GM19372 (cell line): ENCODE results near the gene PYGO1.
A peak's percentile ranks its signal among the peaks of the same experiment; 100 is the strongest.
"Not testable (repeated sequence)": the region's sequence is repeated elsewhere in the genome, so short reads cannot be mapped to it uniquely, and the experiment has no call there.

ENCODE experiments used
- ATAC-seq: cut with Tn5 transposase; IDR thresholded peaks from one replicate; pipeline ENCODE4 v1.9.1; 2021; ENCODE audit warnings: mild to moderate bottlenecking, low read depth, moderate library complexity; ENCODE audit not compliant: unreplicated experiment

The PYGO1 gene

DNA sequence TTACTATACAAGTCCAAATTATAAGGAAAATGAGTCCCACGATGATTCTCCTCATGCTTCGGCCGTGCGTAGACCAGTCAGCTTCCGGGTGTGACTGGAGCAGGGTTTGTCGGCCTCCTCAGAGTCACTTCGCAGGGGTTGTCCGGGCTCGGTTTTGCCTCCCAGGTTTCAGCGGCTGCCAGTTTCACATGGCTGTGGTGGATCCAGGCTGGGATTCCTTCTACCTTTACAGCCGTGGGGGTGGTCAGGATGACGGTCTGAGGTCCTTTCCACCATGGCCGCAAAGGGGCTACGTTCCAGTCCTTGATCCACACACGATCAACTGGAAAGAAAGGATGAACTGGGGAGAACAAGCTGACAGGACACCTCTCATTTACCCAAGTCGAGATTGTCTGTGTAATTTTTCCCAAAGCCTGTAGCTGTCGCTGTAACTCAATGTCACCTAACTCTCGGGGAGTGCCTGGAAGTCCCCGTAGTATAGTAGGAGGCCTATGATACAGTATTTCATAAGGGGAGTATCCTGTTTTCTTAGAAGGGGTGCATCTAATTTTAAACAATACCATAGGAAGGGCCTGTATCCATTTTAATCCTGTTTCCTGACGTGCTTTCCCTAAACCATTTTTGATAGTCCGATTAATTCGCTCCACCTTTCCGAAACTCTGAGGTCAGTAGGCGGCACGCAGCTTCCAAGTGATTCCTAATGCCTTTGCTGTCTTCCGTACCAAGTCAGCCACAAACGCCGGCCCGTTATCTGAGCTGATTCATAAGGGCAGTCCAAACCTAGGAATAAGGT, 74.3 kb downstream of the PYGO1 start:
- ATAC-seq: not testable (repeated sequence)

DNA sequence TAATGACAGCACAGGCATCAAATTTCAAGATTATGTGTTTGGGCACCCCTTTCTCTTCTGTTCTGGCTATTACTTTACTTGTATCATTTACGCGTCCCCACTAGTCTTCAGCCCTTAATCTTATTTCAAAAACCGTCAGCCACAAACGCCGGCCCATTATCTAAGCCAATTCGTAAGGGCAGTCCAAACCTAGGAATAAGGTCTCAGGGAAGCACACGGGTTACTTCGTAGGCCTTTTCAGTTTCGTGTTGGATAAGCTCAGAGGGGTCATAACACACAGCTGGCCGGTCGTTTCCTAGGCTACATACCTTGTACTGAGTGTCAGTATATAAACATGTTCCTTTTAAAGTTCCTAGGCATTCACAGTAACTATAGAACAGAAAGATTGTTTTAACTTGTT, 75.0 kb downstream of the PYGO1 start:
- no peak for ATAC-seq

DNA sequence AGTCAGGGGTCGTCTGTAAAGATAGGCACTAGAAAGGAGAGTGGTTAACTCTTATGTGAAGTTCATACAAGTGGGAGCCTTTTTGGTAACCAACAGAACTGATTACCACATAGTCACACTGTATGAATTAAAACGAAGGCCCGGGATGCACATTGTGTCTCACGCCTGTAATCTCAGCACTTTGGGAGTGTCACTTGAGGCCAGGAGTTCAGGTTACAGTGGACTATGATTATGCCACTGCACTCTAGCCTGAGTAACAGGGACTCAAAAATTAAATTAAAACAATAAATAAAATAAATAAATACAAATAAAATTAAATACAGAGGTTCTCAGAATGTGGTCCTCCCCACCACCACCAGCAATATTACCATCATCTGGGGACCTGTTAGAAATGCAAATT, 80.6 kb downstream of the PYGO1 start:
- no peak for ATAC-seq

DNA sequence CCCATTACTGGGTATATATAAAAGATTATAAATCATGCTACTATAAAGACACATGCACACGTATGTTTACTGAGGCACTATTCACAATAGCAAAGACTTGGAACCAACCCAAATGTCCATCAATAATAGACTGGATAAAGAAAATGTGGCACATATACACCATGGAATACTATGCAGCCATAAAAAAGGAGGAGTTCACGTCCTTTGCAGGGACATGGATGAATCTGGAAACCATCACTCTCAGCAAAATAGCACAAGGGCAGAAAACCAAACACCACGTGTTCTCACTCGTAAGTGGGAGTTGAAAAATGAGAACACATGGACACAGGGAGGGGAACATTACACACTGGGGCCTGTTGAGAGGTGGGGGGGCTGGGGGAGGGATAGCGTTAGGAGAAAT, 82.7 kb downstream of the PYGO1 start:
- ATAC-seq: not testable (repeated sequence)

DNA sequence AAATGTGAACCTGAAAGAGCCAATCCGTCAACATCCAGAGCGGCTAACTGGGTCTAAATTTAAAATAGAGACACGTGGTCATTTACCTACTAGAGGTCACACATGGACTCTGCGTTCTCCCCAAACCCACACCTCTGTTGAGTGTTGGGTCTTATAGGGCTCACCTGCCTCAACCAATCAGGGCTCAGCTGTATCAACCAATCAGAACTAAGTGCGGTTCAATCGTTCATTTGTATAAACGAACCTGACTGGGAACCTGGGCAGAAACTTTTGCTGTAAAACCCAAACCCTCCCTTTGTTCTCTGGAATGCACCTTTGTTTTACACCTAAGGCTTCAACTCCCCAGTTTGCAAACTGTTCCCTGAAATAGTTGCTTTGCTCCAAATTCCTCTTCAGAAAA, 89.0 kb downstream of the PYGO1 start:
- no peak for ATAC-seq

DNA sequence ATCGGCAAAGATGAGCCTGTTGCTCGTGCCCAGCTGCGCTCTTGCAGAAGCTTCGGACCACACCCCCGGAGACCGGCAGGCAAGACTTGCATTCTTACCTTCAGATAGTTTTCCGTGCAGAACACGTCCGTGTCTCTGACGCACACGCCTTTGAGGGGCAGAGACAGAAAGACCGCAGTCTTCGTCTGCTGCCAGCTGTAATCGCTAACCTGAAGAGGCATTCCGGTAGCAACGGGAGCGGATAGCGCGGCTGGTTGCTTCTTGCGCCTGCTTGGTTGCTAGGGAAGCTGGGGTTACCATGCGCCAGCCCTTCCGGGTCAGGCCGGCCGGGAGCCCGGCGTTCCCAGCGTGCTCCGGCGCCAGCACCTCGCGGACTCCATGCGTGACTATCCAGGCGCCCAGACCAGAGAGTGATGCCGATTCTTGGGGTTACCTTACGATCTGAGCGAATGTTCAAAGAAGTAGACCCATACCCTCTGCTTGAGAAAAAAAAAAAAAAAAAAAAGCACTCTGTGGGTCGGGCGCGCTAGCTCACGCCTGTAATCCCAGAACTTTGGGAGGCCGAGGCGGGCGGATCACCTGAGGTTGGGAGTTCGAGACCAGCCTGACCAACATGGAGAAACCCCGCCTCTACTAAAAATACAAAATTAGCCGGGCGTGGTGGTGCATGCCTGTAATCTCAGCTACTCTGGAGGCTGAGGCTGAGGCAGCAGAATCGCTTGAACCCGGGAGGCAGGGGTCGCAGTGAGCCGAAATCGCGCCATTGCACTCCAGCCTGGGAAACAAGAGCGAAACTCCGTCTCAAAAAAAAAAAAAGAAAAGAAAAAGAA, 89.8 kb downstream of the PYGO1 start:
- peak; percentile 99 for ATAC-seq

DNA sequence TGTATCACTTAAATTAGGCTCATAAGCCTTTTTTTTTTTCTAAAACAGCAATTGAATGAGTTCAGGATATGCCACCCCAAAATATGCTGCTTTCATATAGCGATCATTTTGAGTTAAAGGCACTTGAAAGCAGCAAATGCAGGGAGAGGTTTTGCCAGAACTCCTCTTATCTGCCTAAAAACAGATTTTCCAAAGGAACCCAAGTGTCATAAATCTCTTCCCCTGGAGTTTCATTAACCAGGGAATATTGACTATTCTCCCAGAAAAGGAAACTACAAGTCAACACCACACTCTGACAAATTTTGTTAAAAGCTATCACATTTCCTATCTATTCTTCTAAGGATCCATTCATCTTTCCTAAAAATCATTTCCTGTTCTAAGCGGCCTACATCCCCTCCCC, 91.4 kb downstream of the PYGO1 start:
- ATAC-seq: no peak

DNA sequence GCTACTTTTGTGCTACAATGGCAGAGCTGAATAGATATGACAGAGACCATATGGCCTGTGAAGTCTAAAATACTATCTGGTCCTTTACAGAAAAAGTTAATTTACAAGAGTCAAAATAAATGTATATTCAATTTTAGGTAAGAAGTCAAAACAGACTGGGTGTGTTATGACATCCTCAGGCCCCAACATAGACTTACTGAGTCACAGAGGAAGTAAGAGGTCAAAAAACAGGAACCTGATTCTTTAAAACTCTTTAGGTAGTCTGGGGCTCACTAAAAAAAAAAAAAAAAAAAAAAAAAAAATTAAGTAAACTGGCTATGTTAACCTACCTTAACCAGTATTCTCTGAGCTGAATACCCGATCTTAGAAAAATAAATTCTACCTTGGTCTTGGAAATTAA, 93.2 kb downstream of the PYGO1 start:
- ATAC-seq: no peak

DNA sequence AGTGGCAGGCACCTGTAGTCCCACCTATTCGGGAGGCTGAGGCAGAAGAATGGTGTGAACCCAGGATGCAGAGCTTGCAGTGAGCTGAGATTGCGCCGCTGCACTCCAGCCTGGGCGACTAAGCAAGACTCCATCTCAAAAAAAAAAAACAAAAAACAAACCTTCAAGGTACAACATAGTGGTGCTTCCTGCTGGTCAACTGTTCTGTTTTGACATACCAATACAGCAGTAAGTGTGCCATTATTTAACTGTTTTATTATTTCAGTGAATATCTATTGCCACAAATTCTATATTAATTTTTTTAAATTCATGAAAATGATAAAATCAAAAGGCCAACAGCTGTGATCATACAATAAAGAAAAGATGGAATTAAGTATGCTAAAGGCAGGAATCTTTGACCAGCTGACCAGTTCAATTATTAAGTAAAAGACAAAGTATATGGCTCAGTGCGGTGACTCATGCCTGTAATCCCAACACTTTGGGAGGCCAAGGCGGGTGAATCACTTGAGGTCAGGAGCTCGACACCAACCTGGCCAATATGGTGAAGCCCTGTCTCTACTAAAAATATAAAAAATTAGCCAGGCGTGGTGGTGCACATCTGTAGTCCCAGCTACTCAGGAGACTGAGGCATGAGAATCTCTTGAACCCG, 99.1 kb downstream of the PYGO1 start:
- ATAC-seq: not testable (repeated sequence)
